ENCODE results near the gene SAMD3. TPM values are rescaled to one million over a fixed set of nuclear protein-coding genes. Genes with fewer than 3 reads are reported as not detected.

Gene SAMD3
- total and polyA plus RNA-seq, 2 experiments from 2014 or later: 3.8 to 4.9 TPM

DNA sequence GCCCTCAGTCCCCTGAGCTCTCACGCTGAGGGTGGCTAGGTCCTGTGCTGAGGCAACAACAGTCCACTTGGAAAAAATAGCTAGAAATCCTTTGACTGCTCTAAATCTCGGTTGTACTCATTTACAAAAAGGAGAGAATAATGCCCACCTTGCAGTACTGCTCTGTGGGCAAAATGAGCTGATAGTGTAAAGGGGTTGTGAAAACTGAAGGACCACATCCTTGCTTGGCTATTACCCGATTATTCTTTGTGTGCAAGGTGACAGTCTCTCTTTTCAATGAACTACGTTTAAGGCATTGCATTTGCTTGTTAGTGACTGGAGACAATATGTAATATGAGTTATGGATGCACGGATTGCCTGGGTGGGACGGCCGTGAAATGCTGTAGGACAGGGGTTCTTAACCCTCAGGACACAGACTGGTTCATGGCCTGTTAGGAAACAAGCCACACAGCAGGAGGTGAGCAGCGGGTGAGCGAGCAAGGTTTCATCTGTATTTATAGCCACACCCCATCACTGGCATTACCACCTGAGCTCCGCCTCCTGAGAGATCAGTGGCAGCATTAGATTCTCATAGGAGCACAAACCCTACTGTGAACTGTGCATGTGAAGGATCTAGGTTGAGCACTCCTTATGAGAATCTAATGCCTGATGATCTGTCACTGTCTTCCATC, 14.6 kb downstream of the SAMD3 start:
- Histone ChIP-seq H2AFZ (no peak overlapping the region), H3K27ac (ENCODE audit: low read depth) (no peak overlapping the region), H3K27me3 (ENCODE audit: insufficient read depth) (no peaks in the 10 kb centered on the region), H3K4me2 (no peak overlapping the region), H4K20me1 (replicated peaks; ENCODE audit: insufficient read depth) (no peaks in the 10 kb centered on the region), H3K79me2 (replicated peaks; ENCODE audit: insufficient read depth) (no peaks in the 10 kb centered on the region), H3F3A (replicated peaks; ENCODE audit: low read depth) (no peaks in the 10 kb centered on the region; the same call in 1 of the 2 replicates), H3K4me1 (ENCODE audit: insufficient read depth) (peaks cover 12% of the 10 kb centered on the region), H3K9me2 (ENCODE audit: insufficient read depth) (no peaks in the 10 kb centered on the region; the same call in 1 of the 2 replicates), H3K36me3 (ENCODE audit: insufficient read depth) (no peaks in the 10 kb centered on the region), H3K4me3 (no peak overlapping the region)
- peaks cover 25% of the 10 kb centered on the region for H3K9me3 Mint-ChIP-seq
- H3K36me3 Mint-ChIP-seq (ENCODE audit: low read depth): peaks cover 43% of the 10 kb centered on the region
- peaks cover 9% of the 10 kb centered on the region for H3K4me1 Mint-ChIP-seq
- ATAC-seq (no peak), DNase-seq (ENCODE audit: low spot score) (no peak)
- H3K4me3 Mint-ChIP-seq: no peak overlapping the region
- TF ChIP-seq JUNB (IDR thresholded peaks at IDR 0.05; ENCODE audit: unreplicated experiment) (no peak), ZNF114 (CRISPR knock-in tag; IDR thresholded peaks at IDR 0.05) (no peak), EZH2 (IDR thresholded peaks at IDR 0.05; ENCODE audit: low read depth, unreplicated experiment) (no peak), NANOG (IDR thresholded peaks at IDR 0.05; ENCODE audit: borderline replicate concordance) (no peak), EZH2phosphoT487 (IDR thresholded peaks at IDR 0.05; ENCODE audit: unreplicated experiment) (no peak), CREB1 (CRISPR knock-in tag; IDR thresholded peaks at IDR 0.05; ENCODE audit: low read depth) (no peak), POLR2AphosphoS5 (IDR thresholded peaks at IDR 0.05; ENCODE audit: low read depth) (no peak), ZNF331 (CRISPR knock-in tag; IDR thresholded peaks at IDR 0.05; ENCODE audit: low read depth) (no peak), STAT1 (IDR thresholded peaks at IDR 0.05; ENCODE audit: unreplicated experiment) (no peak)
- TF ChIP-seq, protein P1, sequence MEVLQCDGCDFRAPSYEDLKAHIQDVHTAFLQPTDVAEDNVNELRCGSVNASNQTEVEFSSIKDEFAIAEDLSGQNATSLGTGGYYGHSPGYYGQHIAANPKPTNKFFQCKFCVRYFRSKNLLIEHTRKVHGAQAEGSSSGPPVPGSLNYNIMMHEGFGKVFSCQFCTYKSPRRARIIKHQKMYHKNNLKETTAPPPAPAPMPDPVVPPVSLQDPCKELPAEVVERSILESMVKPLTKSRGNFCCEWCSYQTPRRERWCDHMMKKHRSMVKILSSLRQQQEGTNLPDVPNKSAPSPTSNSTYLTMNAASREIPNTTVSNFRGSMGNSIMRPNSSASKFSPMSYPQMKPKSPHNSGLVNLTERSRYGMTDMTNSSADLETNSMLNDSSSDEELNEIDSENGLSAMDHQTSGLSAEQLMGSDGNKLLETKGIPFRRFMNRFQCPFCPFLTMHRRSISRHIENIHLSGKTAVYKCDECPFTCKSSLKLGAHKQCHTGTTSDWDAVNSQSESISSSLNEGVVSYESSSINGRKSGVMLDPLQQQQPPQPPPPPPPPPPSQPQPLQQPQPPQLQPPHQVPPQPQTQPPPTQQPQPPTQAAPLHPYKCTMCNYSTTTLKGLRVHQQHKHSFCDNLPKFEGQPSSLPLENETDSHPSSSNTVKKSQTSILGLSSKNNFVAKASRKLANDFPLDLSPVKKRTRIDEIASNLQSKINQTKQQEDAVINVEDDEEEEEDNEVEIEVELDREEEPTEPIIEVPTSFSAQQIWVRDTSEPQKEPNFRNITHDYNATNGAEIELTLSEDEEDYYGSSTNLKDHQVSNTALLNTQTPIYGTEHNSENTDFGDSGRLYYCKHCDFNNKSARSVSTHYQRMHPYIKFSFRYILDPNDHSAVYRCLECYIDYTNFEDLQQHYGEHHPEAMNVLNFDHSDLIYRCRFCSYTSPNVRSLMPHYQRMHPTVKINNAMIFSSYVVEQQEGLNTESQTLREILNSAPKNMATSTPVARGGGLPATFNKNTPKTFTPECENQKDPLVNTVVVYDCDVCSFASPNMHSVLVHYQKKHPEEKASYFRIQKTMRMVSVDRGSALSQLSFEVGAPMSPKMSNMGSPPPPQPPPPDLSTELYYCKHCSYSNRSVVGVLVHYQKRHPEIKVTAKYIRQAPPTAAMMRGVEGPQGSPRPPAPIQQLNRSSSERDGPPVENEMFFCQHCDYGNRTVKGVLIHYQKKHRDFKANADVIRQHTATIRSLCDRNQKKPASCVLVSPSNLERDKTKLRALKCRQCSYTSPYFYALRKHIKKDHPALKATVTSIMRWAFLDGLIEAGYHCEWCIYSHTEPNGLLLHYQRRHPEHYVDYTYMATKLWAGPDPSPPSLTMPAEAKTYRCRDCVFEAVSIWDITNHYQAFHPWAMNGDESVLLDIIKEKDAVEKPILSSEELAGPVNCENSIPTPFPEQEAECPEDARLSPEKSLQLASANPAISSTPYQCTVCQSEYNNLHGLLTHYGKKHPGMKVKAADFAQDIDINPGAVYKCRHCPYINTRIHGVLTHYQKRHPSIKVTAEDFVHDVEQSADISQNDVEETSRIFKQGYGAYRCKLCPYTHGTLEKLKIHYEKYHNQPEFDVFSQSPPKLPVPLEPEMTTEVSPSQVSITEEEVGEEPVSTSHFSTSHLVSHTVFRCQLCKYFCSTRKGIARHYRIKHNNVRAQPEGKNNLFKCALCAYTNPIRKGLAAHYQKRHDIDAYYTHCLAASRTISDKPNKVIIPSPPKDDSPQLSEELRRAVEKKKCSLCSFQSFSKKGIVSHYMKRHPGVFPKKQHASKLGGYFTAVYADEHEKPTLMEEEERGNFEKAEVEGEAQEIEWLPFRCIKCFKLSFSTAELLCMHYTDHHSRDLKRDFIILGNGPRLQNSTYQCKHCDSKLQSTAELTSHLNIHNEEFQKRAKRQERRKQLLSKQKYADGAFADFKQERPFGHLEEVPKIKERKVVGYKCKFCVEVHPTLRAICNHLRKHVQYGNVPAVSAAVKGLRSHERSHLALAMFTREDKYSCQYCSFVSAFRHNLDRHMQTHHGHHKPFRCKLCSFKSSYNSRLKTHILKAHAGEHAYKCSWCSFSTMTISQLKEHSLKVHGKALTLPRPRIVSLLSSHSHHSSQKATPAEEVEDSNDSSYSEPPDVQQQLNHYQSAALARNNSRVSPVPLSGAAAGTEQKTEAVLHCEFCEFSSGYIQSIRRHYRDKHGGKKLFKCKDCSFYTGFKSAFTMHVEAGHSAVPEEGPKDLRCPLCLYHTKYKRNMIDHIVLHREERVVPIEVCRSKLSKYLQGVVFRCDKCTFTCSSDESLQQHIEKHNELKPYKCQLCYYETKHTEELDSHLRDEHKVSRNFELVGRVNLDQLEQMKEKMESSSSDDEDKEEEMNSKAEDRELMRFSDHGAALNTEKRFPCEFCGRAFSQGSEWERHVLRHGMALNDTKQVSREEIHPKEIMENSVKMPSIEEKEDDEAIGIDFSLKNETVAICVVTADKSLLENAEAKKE (CRISPR knock-in tag; IDR thresholded peaks at IDR 0.05): no peak
- TF ChIP-seq, protein P2, sequence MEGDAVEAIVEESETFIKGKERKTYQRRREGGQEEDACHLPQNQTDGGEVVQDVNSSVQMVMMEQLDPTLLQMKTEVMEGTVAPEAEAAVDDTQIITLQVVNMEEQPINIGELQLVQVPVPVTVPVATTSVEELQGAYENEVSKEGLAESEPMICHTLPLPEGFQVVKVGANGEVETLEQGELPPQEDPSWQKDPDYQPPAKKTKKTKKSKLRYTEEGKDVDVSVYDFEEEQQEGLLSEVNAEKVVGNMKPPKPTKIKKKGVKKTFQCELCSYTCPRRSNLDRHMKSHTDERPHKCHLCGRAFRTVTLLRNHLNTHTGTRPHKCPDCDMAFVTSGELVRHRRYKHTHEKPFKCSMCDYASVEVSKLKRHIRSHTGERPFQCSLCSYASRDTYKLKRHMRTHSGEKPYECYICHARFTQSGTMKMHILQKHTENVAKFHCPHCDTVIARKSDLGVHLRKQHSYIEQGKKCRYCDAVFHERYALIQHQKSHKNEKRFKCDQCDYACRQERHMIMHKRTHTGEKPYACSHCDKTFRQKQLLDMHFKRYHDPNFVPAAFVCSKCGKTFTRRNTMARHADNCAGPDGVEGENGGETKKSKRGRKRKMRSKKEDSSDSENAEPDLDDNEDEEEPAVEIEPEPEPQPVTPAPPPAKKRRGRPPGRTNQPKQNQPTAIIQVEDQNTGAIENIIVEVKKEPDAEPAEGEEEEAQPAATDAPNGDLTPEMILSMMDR (conservative IDR thresholded peaks at IDR 0.05; ENCODE audit: low read depth in 2 of 2): no peak
- TF ChIP-seq, protein P3, sequence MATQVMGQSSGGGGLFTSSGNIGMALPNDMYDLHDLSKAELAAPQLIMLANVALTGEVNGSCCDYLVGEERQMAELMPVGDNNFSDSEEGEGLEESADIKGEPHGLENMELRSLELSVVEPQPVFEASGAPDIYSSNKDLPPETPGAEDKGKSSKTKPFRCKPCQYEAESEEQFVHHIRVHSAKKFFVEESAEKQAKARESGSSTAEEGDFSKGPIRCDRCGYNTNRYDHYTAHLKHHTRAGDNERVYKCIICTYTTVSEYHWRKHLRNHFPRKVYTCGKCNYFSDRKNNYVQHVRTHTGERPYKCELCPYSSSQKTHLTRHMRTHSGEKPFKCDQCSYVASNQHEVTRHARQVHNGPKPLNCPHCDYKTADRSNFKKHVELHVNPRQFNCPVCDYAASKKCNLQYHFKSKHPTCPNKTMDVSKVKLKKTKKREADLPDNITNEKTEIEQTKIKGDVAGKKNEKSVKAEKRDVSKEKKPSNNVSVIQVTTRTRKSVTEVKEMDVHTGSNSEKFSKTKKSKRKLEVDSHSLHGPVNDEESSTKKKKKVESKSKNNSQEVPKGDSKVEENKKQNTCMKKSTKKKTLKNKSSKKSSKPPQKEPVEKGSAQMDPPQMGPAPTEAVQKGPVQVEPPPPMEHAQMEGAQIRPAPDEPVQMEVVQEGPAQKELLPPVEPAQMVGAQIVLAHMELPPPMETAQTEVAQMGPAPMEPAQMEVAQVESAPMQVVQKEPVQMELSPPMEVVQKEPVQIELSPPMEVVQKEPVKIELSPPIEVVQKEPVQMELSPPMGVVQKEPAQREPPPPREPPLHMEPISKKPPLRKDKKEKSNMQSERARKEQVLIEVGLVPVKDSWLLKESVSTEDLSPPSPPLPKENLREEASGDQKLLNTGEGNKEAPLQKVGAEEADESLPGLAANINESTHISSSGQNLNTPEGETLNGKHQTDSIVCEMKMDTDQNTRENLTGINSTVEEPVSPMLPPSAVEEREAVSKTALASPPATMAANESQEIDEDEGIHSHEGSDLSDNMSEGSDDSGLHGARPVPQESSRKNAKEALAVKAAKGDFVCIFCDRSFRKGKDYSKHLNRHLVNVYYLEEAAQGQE (IDR thresholded peaks at IDR 0.05; ENCODE audit: unreplicated experiment): no peak
- TF ChIP-seq, protein P4, sequence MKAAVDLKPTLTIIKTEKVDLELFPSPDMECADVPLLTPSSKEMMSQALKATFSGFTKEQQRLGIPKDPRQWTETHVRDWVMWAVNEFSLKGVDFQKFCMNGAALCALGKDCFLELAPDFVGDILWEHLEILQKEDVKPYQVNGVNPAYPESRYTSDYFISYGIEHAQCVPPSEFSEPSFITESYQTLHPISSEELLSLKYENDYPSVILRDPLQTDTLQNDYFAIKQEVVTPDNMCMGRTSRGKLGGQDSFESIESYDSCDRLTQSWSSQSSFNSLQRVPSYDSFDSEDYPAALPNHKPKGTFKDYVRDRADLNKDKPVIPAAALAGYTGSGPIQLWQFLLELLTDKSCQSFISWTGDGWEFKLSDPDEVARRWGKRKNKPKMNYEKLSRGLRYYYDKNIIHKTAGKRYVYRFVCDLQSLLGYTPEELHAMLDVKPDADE (IDR thresholded peaks at IDR 0.05): no peak
- H3K27ac Mint-ChIP-seq: no peak overlapping the region
- peaks cover 1% of the 10 kb centered on the region for H3K27me3 Mint-ChIP-seq (ENCODE audit: insufficient read depth, low read depth, poor library complexity)
